PC-3 (cell line): ENCODE measurements around the gene LRP1B. TPM values are rescaled to one million over a fixed set of nuclear protein-coding genes. Genes with fewer than 3 reads are reported as not detected.
A peak's percentile ranks its signal among the peaks of the same experiment; 100 is the strongest.

Experiments
- ATAC-seq: fragments of 200-7000 bp; cut with Tn5 transposase; 2 replicates; pipeline ENCODE4 v1.9.1; 2020; ENCODE audit warnings: mild to moderate bottlenecking, moderate library complexity
- BruUV-seq: library from RNA; stranded (reverse); fragments of 400-500 nt; replicated peaks from 2 replicates; lab custom pipeline; 2021; lab: Mats Ljungman, UMichigan
- CTCF ChIA-PET: fragments of 300-600 bp; sonication (Branson Sonifier 250); formaldehyde crosslinking; loops from one replicate; lab custom pipeline; 2022; ENCODE audit warnings: antibody characterized with exemption; lab: Charles Lee
- POLR2A ChIA-PET: fragments of 300-600 bp; sonication (Branson Sonifier 250); formaldehyde crosslinking; loops from one replicate; lab custom pipeline; 2022; ENCODE audit warnings: antibody characterized with exemption; ENCODE audit not compliant: unreplicated experiment; lab: Charles Lee
- DNase-seq: peaks from one replicate; pipeline ENCODE4 v3.0.0-alpha.2; 2015
- H2AFZ ChIP-seq: fragments of 300-600 bp; sonication (generic); 2 replicates; pipeline ENCODE4 v1.6.0; 2016; ENCODE audit warnings: antibody characterized with exemption, low read length
- H3F3A ChIP-seq: fragments of 300-600 bp; sonication (generic); one replicate; pipeline ENCODE4 v1.6.0; 2017; ENCODE audit warnings: antibody characterized with exemption, low read length, control low read depth, mild to moderate bottlenecking; ENCODE audit not compliant: unreplicated experiment
- H3K27ac ChIP-seq: fragments of 300-600 bp; sonication (generic); 2 replicates; pipeline ENCODE4 v1.5.1; 2016; ENCODE audit warnings: mild to moderate bottlenecking, low read length
- H3K27me3 ChIP-seq: fragments of 300-600 bp; sonication (generic); 2 replicates; pipeline ENCODE4 v1.6.1; 2016; ENCODE audit warnings: low read length, mixed read lengths
- H3K36me3 ChIP-seq: fragments of 300-600 bp; sonication (generic); 2 replicates; pipeline ENCODE4 v1.6.1; 2016; ENCODE audit warnings: low read depth, mixed run types, low read length, mixed read lengths
- H3K4me1 ChIP-seq: fragments of 300-600 bp; sonication (generic); 2 replicates; pipeline ENCODE4 v1.5.1; 2016; ENCODE audit warnings: low read length; ENCODE audit not compliant: insufficient read depth
- H3K4me2 ChIP-seq: fragments of 300-600 bp; sonication (generic); 2 replicates; pipeline ENCODE4 v1.6.0; 2016; ENCODE audit warnings: low read length
- H3K4me3 ChIP-seq: fragments of 300-600 bp; sonication (generic); 2 replicates; pipeline ENCODE4 v1.5.1; 2016; ENCODE audit warnings: mild to moderate bottlenecking, low read length, mixed read lengths
- H3K79me2 ChIP-seq: fragments of 300-600 bp; sonication (generic); 2 replicates; pipeline ENCODE4 v1.6.1; 2017; ENCODE audit warnings: low read length, mixed read lengths
- H3K9ac ChIP-seq: fragments of 300-600 bp; sonication (generic); 2 replicates; pipeline ENCODE4 v1.6.0; 2016; ENCODE audit warnings: mild to moderate bottlenecking, low read length
- H3K9me2 ChIP-seq: fragments of 300-600 bp; sonication (generic); replicated peaks from 2 replicates; pipeline ENCODE4 v1.6.1; 2016; ENCODE audit warnings: mixed run types, low read length, mixed read lengths
- H3K9me3 ChIP-seq: fragments of 300-600 bp; sonication (generic); 2 replicates; pipeline ENCODE4 v1.6.1; 2016; ENCODE audit warnings: low read length, mixed read lengths
- H4K20me1 ChIP-seq: fragments of 300-600 bp; sonication (generic); 2 replicates; pipeline ENCODE4 v1.6.1; 2016; ENCODE audit warnings: low read length, mixed read lengths
- EZH2 ChIP-seq: fragments of 300-600 bp; sonication (generic); IDR thresholded peaks from one replicate; pipeline ENCODE4 v1.6.1; 2017; ENCODE audit warnings: antibody characterized with exemption, mild to moderate bottlenecking, low read length; ENCODE audit not compliant: unreplicated experiment
- EZH2phosphoT487 ChIP-seq: fragments of 300-600 bp; sonication (generic); IDR thresholded peaks from 2 replicates; pipeline ENCODE4 v1.6.1; 2018; ENCODE audit warnings: mild to moderate bottlenecking, antibody characterized with exemption, low read length, borderline replicate concordance
- intact Hi-C: fragments of 100-400 bp; cut with micrococcal nuclease; formaldehyde crosslinking; loops from 2 replicates; pipeline ENCODE4 v1.9.0; 2023
- total RNA-seq: library from RNA; depleted of rRNA; stranded (reverse); fragments of >200 nt; gene quantifications from 2 replicates; pipeline ENCODE4 v1.2.3, GENCODE V29; 2014
- TF ChIP-seq, protein P1 (sequence below): fragments of 300-600 bp; sonication (generic); conservative IDR thresholded peaks from 2 replicates; pipeline ENCODE4 v1.5.1; 2017; ENCODE audit warnings: antibody characterized with exemption, low read depth, mild to moderate bottlenecking, low read length

The LRP1B gene
- total RNA-seq, 1 experiment from 2014 or later = 0.04 TPM

DNA sequence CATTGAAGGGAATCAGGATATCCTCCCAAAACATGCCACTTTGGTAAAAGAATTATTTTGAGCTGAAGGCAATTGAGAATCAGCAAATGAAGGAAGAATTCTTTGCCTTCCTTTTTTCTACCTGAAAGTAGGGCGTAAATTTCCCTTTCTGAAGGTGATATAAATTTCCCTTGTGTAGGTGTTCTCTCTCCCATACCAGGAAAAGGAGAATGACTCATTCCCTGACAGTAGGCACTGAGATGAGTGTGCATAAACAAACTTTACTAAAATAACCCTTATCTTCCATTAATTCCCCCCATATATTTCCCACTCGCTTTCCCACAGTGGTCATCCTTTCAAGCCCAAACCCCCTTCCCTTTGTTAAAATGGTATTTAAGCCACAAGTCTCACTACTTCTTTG is 1339.0 kb downstream of the LRP1B start:
- Histone ChIP-seq H3K9me2 (peaks cover 4% of the 10 kb centered on the region; the same call in 1 of the 2 replicates), H3K36me3 (no peaks in the 10 kb centered on the region), H3K79me2 (no peaks in the 10 kb centered on the region), H3K27ac (peak overlapping the region; percentile 22), H3K4me1 (peaks cover 11% of the 10 kb centered on the region), H3K27me3 (no peaks in the 10 kb centered on the region), H3F3A (no peaks in the 10 kb centered on the region), H2AFZ (no peak overlapping the region), H3K4me2 (peak overlapping the region; percentile 31; the same call in 1 of the 2 replicates), H4K20me1 (no peaks in the 10 kb centered on the region), H3K9me3 (no peaks in the 10 kb centered on the region), H3K4me3 (no peak overlapping the region), H3K9ac (no peak overlapping the region)
- ChIA-PET POLR2A (no interaction called here), CTCF (no interaction called here)
- DNase-seq = peak; percentile 55
- TF ChIP-seq, protein P1, sequence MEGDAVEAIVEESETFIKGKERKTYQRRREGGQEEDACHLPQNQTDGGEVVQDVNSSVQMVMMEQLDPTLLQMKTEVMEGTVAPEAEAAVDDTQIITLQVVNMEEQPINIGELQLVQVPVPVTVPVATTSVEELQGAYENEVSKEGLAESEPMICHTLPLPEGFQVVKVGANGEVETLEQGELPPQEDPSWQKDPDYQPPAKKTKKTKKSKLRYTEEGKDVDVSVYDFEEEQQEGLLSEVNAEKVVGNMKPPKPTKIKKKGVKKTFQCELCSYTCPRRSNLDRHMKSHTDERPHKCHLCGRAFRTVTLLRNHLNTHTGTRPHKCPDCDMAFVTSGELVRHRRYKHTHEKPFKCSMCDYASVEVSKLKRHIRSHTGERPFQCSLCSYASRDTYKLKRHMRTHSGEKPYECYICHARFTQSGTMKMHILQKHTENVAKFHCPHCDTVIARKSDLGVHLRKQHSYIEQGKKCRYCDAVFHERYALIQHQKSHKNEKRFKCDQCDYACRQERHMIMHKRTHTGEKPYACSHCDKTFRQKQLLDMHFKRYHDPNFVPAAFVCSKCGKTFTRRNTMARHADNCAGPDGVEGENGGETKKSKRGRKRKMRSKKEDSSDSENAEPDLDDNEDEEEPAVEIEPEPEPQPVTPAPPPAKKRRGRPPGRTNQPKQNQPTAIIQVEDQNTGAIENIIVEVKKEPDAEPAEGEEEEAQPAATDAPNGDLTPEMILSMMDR = no peak
- TF ChIP-seq EZH2phosphoT487 (no peak), EZH2 (no peak)
- ATAC-seq = peak; percentile 86
- BruUV-seq = no TSS peak
- intact Hi-C loops = no loop called here

DNA sequence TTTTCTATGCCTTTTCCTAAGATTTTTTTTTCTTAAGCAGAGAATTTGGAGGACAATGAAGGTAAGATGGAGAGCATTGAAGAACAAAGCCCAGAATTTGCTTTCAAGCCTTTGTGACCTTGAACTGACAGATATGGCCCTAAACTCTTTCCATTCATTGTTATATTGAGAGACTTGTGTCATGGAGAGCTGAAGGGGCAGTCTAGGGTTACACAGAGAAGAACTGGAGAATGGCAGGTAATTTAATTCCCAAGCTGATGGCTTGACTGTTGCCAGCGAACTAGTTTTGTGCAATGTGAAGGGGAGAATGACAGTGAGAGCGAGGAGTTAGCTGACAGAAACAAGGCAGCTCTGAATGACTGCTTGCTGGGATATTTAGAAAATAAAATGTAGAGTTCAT is 1344.2 kb downstream of the LRP1B start:
- Histone ChIP-seq H3F3A (no peaks in the 10 kb centered on the region), H3K4me1 (peaks cover 11% of the 10 kb centered on the region; the same call in 1 of the 2 replicates), H3K27ac (no peak overlapping the region), H3K4me2 (no peak overlapping the region), H3K36me3 (no peaks in the 10 kb centered on the region), H3K9me3 (no peaks in the 10 kb centered on the region), H3K79me2 (no peaks in the 10 kb centered on the region), H3K9me2 (no peaks in the 10 kb centered on the region), H3K27me3 (no peaks in the 10 kb centered on the region), H3K9ac (no peak overlapping the region), H4K20me1 (no peaks in the 10 kb centered on the region), H2AFZ (no peak overlapping the region), H3K4me3 (no peak overlapping the region)
- ATAC-seq (no peak), DNase-seq (no peak)
- ChIA-PET POLR2A (no interaction called here), CTCF (no interaction called here)
- intact Hi-C loops = no loop called here
- TF ChIP-seq EZH2phosphoT487 = no peak
- no TSS peak for BruUV-seq

DNA sequence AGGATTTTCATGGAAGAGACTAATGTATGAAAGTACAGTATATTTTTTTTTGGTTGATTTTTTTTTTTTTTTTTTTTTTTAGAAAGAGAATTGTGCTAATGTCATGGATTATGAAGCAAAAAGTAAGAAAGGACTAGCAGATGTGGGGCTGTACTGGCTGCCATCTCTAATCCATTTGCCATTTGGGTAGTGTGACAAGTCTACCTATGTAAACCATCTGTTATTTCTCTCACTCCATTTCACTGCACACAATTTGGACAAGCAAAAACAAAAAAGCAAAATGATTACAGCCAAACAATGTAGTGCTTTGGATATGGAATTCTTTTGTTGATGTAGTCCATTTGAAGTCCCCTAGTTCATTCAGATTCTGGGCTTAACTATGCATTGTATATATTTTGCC is 1355.4 kb downstream of the LRP1B start:
- no peak overlapping the region for H3K4me2 ChIP-seq
- H3K79me2 ChIP-seq = no peaks in the 10 kb centered on the region
- H3K27me3 ChIP-seq = no peaks in the 10 kb centered on the region
- no peaks in the 10 kb centered on the region for H4K20me1 ChIP-seq
- no peak for TF ChIP-seq EZH2
- TF ChIP-seq EZH2phosphoT487 = no peak
- TF ChIP-seq, protein P1 = no peak
- H3K4me1 ChIP-seq = no peaks in the 10 kb centered on the region
- POLR2A ChIA-PET = no interaction called here
- no peak overlapping the region for H2AFZ ChIP-seq
- no peaks in the 10 kb centered on the region for H3K9me3 ChIP-seq
- DNase-seq = no peak
- H3K9ac ChIP-seq = no peak overlapping the region
- no peaks in the 10 kb centered on the region for H3F3A ChIP-seq
- intact Hi-C loops = no loop called here
- no peak overlapping the region for H3K27ac ChIP-seq
- no peak overlapping the region for H3K4me3 ChIP-seq
- CTCF ChIA-PET = no interaction called here
- H3K36me3 ChIP-seq = no peaks in the 10 kb centered on the region
- BruUV-seq = no TSS peak
- no peak for ATAC-seq
- H3K9me2 ChIP-seq = no peaks in the 10 kb centered on the region
